ENCODE measurements around the gene TENM4.

Gene TENM4

GRCh38 chr11:78822931-78823423 lies 617.9 kb downstream of the TENM4 start:
- DNase-seq (ENCODE audit: low spot score) = no peak

GRCh38 chr11:78821371-78822306 lies 619.2 kb downstream of the TENM4 start:
- no peak overlapping the region for H3K4me3 ChIP-seq
- H3K27ac ChIP-seq = no peak overlapping the region
- no peak for DNase-seq (ENCODE audit: low spot score)
- TF ChIP-seq CTCF (IDR thresholded peaks at IDR 0.05) = no peak

More at GRCh38 chr11:78822931-78823423, 617.9 kb downstream of the TENM4 start:
- Histone ChIP-seq H3K4me3 (no peak overlapping the region), H3K27ac (no peak overlapping the region)
- TF ChIP-seq CTCF (IDR thresholded peaks at IDR 0.05) = no peak

GRCh38 chr11:78820741-78821140 lies 620.1 kb downstream of the TENM4 start:
- Histone ChIP-seq H3K4me3 (no peak overlapping the region), H3K27ac (no peak overlapping the region)
- DNase-seq (ENCODE audit: low spot score) = no peak
- no peak for TF ChIP-seq CTCF (IDR thresholded peaks at IDR 0.05)

GRCh38 chr11:78818201-78818600 lies 622.6 kb downstream of the TENM4 start:
- DNase-seq (ENCODE audit: low spot score) = no peak
- TF ChIP-seq CTCF (IDR thresholded peaks at IDR 0.05) = no peak
- Histone ChIP-seq H3K27ac (no peak overlapping the region), H3K4me3 (no peak overlapping the region)

GRCh38 chr11:78815831-78816230 lies 625.0 kb downstream of the TENM4 start:
- no peak for DNase-seq (ENCODE audit: low spot score)
- Histone ChIP-seq H3K27ac (no peak overlapping the region), H3K4me3 (no peak overlapping the region)
- no peak for TF ChIP-seq CTCF (IDR thresholded peaks at IDR 0.05)

GRCh38 chr11:78812513-78813293 lies 628.1 kb downstream of the TENM4 start:
- TF ChIP-seq CTCF (IDR thresholded peaks at IDR 0.05) = no peak
- Histone ChIP-seq H3K27ac (no peak overlapping the region), H3K4me3 (no peak overlapping the region)
- no peak for DNase-seq (ENCODE audit: low spot score)
